Transverse colon (tissue), 4 donors: ENCODE results near the gene CD37. TPM values are rescaled to one million over a fixed set of nuclear protein-coding genes. Genes with fewer than 3 reads are reported as not detected.
"Not testable (repeated sequence)": the region's sequence is repeated elsewhere in the genome, so short reads cannot be mapped to it uniquely, and the experiment has no call there.

Experiments used
- DNase-seq: peaks from one replicate; pipeline ENCODE4 v3.0.0-alpha.2; 2019
- H3K27ac ChIP-seq, 4 donors: fragments of 200-600 bp; sonication (generic); 2 replicates each; pipeline ENCODE4 v1.5.1; 2016 to 2018; ENCODE audit warnings: inconsistent platforms in 4 of 4
- H3K27me3 ChIP-seq: fragments of 200-600 bp; sonication (generic); 2 replicates; pipeline ENCODE4 v1.5.1; 2017; ENCODE audit warnings: inconsistent platforms
- H3K36me3 ChIP-seq, 4 donors: fragments of 200-600 bp; sonication (generic); 2 replicates each; pipeline ENCODE4 v1.5.1; 2017 to 2019; ENCODE audit warnings: inconsistent platforms in 4 of 4
- H3K4me1 ChIP-seq, 4 donors: fragments of 200-600 bp; sonication (generic); 2 replicates each; pipeline ENCODE4 v1.5.1; 2017 to 2020; ENCODE audit warnings: inconsistent platforms in 4 of 4
- H3K4me3 ChIP-seq, 4 donors: fragments of 200-600 bp; sonication (generic); 1 replicate in 1 of 4; 2 replicates in 3 of 4; pipeline versions ENCODE4 v1.5.1 to v1.6.1; 2017 to 2019; ENCODE audit warnings: inconsistent platforms in 4 of 4
- H3K9me3 ChIP-seq, 2 donors: fragments of 200-600 bp; sonication (generic); 2 replicates each; pipeline ENCODE4 v1.5.1; 2017 to 2019; ENCODE audit warnings: inconsistent platforms in 2 of 2
- EP300 ChIP-seq: sonication (generic); formaldehyde crosslinking; IDR thresholded peaks from one replicate; pipeline ENCODE4 v1.6.1; 2017; ENCODE audit warnings: antibody characterized with exemption, low read depth
- POLR2A ChIP-seq: fragments of 450-650 bp; IDR thresholded peaks from one replicate; pipeline ENCODE4 v1.6.1; 2016; ENCODE audit warnings: antibody characterized with exemption, mild to moderate bottlenecking, moderate library complexity
- POLR2AphosphoS5 ChIP-seq, 3 donors: sonication (generic); formaldehyde crosslinking; IDR thresholded peaks; one replicate each; pipeline ENCODE4 v1.6.1; 2016; ENCODE audit warnings: antibody characterized with exemption in 3 of 3
- WGBS, 2 donors: methylation state at CpG; one replicate each; pipeline ENCODE4 v1.1.5; 2018; ENCODE audit warnings: low coverage in 1 of 2; 5-methylcytosine and 5-hydroxymethylcytosine counted together
- in situ Hi-C, 4 donors: fragments of 200-750 bp; cut with MboI; loops; one replicate each; pipeline versions ENCODE4 v1.15.0 to v1.15.1; 2017; ENCODE audit warnings: low sequenced_read_pairs in 3 of 4, low pct_ligation_motif_present in 1 of 4, low pct_unique_long_range_greater_than_20kb in 1 of 4
- intact Hi-C: fragments of 100-400 bp; cut with DNase I; formaldehyde crosslinking; loops from one replicate; pipeline ENCODE4 v1.15.1; 2023; ENCODE audit warnings: low total_unique reads
- total RNA-seq, 4 donors: library from RNA; depleted of rRNA; stranded (reverse); fragments of >200 nt; gene quantifications; one replicate each; pipeline ENCODE4 v1.1.0, GENCODE V29; 2016
- TF ChIP-seq, protein P1 (sequence below), 5 experiments: fragments of 200-600 bp in 3 of 5; fragments of 450-650 bp in 2 of 5; sonication (generic) in 3 of 5; IDR thresholded peaks; 1 replicate in 2 of 5; 2 replicates in 3 of 5; pipeline ENCODE4 v1.5.1; 2016 to 2017; ENCODE audit warnings: antibody characterized with exemption in 5 of 5, inconsistent platforms in 3 of 5, mild to moderate bottlenecking in 2 of 5, moderate library complexity in 1 of 5

CD37 gene
- total RNA-seq, 4 donors from 2014 or later: 8.5 to 24.0 (median 13.3) TPM

DNA sequence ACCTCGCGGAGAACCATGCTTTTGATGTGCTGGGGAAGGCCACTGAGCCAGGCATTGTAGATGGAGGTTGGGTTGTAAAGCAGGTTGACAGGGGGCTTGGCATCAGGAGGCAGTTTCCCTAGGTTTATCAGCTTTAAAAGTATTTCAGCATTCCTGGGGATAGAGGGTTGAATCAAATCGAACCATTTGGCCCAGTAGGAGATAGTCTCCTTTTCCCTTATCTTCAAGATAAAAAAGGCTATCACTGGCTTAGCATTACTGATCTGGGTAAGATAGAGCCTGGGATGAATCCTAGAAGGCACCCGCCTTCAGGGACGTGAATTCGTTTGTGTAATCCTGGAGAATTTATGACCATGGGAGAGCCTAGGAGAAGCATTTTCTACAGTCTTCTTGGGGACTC lies 40.8 kb upstream of the CD37 start:
- Histone ChIP-seq H3K36me3 (no peaks in the 10 kb centered on the region), H3K4me1 (no peaks in the 10 kb centered on the region), H3K27me3 (no peaks in the 10 kb centered on the region), H3K27ac (no peak overlapping the region), H3K9me3 (no peaks in the 10 kb centered on the region), H3K4me3 (no peak overlapping the region)
- in situ Hi-C loops (no loop called here), intact Hi-C loops (no loop called here)
- TF ChIP-seq, protein P1, sequence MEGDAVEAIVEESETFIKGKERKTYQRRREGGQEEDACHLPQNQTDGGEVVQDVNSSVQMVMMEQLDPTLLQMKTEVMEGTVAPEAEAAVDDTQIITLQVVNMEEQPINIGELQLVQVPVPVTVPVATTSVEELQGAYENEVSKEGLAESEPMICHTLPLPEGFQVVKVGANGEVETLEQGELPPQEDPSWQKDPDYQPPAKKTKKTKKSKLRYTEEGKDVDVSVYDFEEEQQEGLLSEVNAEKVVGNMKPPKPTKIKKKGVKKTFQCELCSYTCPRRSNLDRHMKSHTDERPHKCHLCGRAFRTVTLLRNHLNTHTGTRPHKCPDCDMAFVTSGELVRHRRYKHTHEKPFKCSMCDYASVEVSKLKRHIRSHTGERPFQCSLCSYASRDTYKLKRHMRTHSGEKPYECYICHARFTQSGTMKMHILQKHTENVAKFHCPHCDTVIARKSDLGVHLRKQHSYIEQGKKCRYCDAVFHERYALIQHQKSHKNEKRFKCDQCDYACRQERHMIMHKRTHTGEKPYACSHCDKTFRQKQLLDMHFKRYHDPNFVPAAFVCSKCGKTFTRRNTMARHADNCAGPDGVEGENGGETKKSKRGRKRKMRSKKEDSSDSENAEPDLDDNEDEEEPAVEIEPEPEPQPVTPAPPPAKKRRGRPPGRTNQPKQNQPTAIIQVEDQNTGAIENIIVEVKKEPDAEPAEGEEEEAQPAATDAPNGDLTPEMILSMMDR (IDR thresholded peaks at IDR 0.05): no peak
- TF ChIP-seq POLR2AphosphoS5 (IDR thresholded peaks at IDR 0.05) (no peak), POLR2A (no peak), EP300 (no peak)
- DNase-seq: no peak
- WGBS, 2 donors: 74 to 77% methylated on average over 6 of the region's 6 CpGs

DNA sequence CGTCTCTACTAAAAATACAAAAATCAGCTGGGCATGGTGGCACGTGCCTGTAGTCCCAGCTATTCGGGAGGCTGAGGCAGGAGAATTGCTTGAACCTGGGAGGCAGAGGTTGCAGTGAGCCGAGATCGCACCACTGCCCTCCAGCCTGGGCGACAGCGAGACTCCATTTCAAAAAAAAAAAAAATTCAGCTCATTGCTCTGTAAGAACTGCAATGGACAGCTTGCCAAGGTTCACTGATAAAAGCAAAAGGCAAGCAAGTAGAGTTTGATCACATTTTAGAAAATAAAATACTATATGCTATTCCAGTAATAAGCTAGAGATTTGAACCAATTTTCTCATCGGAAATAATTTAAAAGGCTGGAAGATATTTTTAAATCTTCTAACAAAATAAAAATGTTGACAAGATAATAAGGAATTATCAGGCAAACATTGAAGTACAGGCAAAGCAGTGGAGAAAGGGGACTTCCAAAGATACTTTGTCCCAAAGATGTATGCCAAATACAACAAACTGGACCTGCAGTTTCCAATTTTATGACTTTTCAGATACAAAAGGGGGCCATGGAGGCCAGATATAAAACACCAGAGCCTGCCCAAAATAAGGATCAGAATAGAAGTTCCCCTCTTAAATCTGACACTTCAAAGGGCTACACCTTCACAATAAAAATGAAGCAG lies 39.9 kb upstream of the CD37 start:
- WGBS, 2 donors: 92 to 100% methylated on average over 3 to 8 of the region's 8 CpGs
- H3K9me3 ChIP-seq: no peaks in the 10 kb centered on the region
- intact Hi-C loops (no loop called here), in situ Hi-C loops (no loop called here)
- H3K4me1 ChIP-seq: no peaks in the 10 kb centered on the region
- no peak overlapping the region for H3K4me3 ChIP-seq
- H3K27me3 ChIP-seq: no peaks in the 10 kb centered on the region
- H3K36me3 ChIP-seq: no peaks in the 10 kb centered on the region
- DNase-seq: no peak
- TF ChIP-seq, protein P1 (IDR thresholded peaks at IDR 0.05): no peak
- TF ChIP-seq POLR2AphosphoS5 (IDR thresholded peaks at IDR 0.05) (no peak), EP300 (no peak), POLR2A (no peak)
- no peak overlapping the region for H3K27ac ChIP-seq

DNA sequence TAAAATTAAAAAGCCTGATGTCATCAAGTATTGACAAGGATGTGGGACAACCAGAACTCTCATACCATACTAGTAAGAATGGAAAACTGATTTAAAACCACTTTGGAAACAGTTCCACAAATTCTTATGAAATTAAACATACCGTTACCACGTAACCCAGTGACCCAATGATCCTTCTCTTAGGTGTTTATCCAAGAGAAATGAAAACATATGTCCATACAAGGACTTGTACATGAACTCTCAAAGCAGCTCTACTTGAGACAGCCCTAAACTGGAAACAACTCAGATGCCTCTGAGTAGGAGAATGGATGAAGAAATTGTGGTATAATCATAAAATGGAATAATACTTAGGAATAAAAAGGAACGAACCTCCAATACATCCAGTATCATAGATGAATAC lies 37.8 kb upstream of the CD37 start:
- no peaks in the 10 kb centered on the region for H3K4me1 ChIP-seq
- no peaks in the 10 kb centered on the region for H3K9me3 ChIP-seq
- intact Hi-C loops (no loop called here), in situ Hi-C loops (no loop called here)
- TF ChIP-seq POLR2A (no peak), POLR2AphosphoS5 (IDR thresholded peaks at IDR 0.05) (no peak), EP300 (no peak)
- TF ChIP-seq, protein P1 (IDR thresholded peaks at IDR 0.05): no peak
- no peaks in the 10 kb centered on the region for H3K36me3 ChIP-seq
- no peak overlapping the region for H3K4me3 ChIP-seq
- 75 to 76% methylated on average over 2 to 3 of the region's 3 CpGs for WGBS, 2 donors
- no peaks in the 10 kb centered on the region for H3K27me3 ChIP-seq
- no peak overlapping the region for H3K27ac ChIP-seq
- no peak for DNase-seq

DNA sequence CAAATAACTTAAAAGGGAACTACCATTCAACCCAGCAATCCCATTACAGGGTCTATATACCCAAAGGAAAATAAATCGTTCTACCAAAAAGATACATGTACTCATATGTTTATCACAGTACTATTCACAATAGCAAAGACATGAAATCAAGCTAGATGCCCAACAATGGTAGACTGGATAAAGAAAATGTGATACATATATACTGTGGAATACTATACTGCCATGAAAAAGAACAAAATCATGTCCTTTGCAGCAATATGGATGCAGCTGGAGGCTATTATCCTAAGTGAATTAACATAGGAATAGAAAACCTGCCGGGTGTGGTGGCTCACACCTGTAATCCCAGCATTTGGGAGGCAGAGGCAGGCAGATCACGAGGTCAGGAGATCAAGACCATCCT lies 36.6 kb upstream of the CD37 start:
- H3K4me1 ChIP-seq, in situ Hi-C loops, H3K27ac ChIP-seq, H3K36me3 ChIP-seq, H3K4me3 ChIP-seq, H3K27me3 ChIP-seq, DNase-seq, H3K9me3 ChIP-seq, intact Hi-C loops: not testable (repeated sequence)
- WGBS, 2 donors: 87 to 95% methylated on average over 2 to 3 of the region's 3 CpGs
